ENCODE results near the gene CD40. TPM values are rescaled to one million over a fixed set of nuclear protein-coding genes. Genes with fewer than 3 reads are reported as not detected.

CD40 gene
- total and polyA plus RNA-seq, 2 of the 4 experiments (the other 2 are of a cell fraction) = 0.36 to 0.92 TPM

DNA sequence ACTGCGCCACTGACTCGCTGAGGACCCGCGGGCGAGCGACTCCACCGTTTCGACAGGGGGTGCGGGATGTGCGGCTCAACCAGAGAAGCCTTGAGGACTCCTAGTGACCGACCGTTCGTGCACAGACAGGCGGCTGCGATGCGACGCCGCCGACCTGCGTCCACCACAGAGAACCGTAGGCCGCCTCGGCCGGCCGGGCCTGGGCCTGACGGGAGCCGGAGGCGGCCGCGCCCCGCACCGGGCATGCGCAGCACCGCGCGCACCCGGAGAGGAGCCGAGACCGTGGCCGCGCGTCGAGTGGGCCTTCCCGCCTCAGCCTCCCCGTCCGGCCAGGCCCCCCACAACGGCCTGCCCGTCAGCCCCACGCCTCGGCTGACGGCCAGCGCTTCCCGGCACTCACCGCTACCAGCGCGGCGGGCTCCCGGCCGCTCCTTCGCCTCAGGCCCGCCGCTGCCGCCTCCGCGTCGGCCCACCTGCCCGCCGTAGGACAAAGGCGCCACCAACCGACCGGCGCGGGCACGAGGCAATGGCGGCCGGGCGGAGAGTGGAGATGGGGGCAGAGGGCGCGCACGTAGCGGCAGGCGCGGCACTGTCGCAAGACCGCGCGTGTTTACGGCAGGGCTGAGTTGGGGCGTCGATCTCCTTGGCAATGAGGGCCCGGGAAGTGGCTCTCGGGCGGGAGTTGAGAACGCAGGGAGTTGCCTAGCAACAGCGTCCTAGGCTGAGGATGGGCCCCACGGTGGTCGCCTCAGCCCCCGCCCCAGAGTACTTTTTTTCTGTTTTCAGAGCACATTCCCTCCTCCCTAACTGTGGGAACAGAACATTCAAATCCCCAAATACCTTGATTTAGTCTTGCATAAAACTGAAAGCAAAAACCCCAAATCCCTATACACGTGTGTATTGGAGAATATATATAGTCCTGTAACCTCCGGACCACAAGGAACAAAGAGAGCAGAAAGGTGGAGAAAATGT is 28.4 kb upstream of the CD40 start, which contains the start of gene NCOA5:
Gene NCOA5, minus strand, starts transcription at position 546 of the 972 bp plus-strand sequence. CDS start 10,538 bp downstream, outside the sequence.
- dilution Hi-C loops (cut with HindIII; ENCODE audit: low sequenced_read_pairs, unreplicated experiment) (no loop called here), in situ Hi-C loops (cut with MboI; ENCODE audit: low sequenced_read_pairs) (no loop called here), intact Hi-C loops (cut with micrococcal nuclease) (loop anchor here (1.0 to 10.0 kb wide), 4 partner anchors 31 to 315 kb away; partner anchors contain the start of gene ZNF335)
- H3K9me3 ChIP-seq (ENCODE audit: control insufficient read depth, insufficient read depth, low read length) = no peaks in the 10 kb centered on the region
- peak within 1 kb of the TSS; percentile 98 for H2AFZ ChIP-seq (replicated peaks; ENCODE audit: low read length, poor library complexity)
- no peak within 1 kb of the TSS for H2BK20ac ChIP-seq (ENCODE audit: low read depth, low read length)
- ChIA-PET POLR2A (ENCODE audit: unreplicated experiment) (no interaction called here), CTCF (no interaction called here)
- peak within 1 kb of the TSS; percentile 55; the same call in 1 of the 2 replicates for H3K56ac ChIP-seq (ENCODE audit: extremely low read depth, insufficient read depth, low read length)
- DNase-seq = peak; percentile 95
- peak within 1 kb of the TSS; percentile 98 for H3K9ac ChIP-seq (ENCODE audit: low read depth, low read length)
- H3K79me1 ChIP-seq (ENCODE audit: low read depth in 1 of 2, low read length in 2 of 2) = peaks cover 14 to 38% of the 10 kb centered on the region in 2 experiments
- peak within 1 kb of the TSS; percentile 90 to 93 for H4K8ac ChIP-seq (ENCODE audit: low read depth in 2 of 2, low read length in 2 of 2)
- H2BK15ac ChIP-seq (ENCODE audit: low read depth, low read length) = no peak within 1 kb of the TSS
- H2AK9ac ChIP-seq (replicated peaks; ENCODE audit: low read depth, low read length, poor library complexity) = peak within 1 kb of the TSS; percentile 77
- H3K14ac ChIP-seq (replicated peaks; ENCODE audit: low read depth, low read length) = peak within 1 kb of the TSS; percentile 99
- peak within 1 kb of the TSS; percentile 97 for H3K4me2 ChIP-seq (ENCODE audit: low read depth, low read length)
- peaks cover 7% of the 10 kb centered on the region; the same call in 1 of the 2 replicates for H3K9me1 ChIP-seq (ENCODE audit: insufficient read depth, low read length)
- H3K4me1 ChIP-seq (ENCODE audit: control insufficient read depth, insufficient read depth, low read length) = peaks cover 7% of the 10 kb centered on the region
- H3K4me3 ChIP-seq (ENCODE audit: insufficient read depth, low read depth, low read length) = peak within 1 kb of the TSS; percentile 91
- H4K91ac ChIP-seq (ENCODE audit: insufficient read depth, low read depth, low read length) = peak within 1 kb of the TSS; percentile 87; the same call in 1 of the 2 replicates
- H3K18ac ChIP-seq (ENCODE audit: low read depth, low read length) = peak within 1 kb of the TSS; percentile 90
- H2AK5ac ChIP-seq (ENCODE audit: low read depth, low read length) = 0 out of 2 replicates have a peak within 1 kb of the TSS, but pooled peaks have one; percentile 61
- BruUV-seq (replicated peaks) = no TSS peak
- H2BK5ac ChIP-seq (ENCODE audit: low read depth, low read length, poor library complexity, severe bottlenecking) = peak within 1 kb of the TSS; percentile 98
- 0 out of 2 replicates have a peak, but pooled peaks have one; percentile 25 for TF ChIP-seq BHLHE40 (IDR thresholded peaks at IDR 0.05; ENCODE audit: low read depth, low read length)
- peak; percentile 64; the same call in 1 of the 2 replicates for TF ChIP-seq MXI1 (IDR thresholded peaks at IDR 0.05; ENCODE audit: borderline replicate concordance, low read depth, low read length)
- TF ChIP-seq, protein P1, sequence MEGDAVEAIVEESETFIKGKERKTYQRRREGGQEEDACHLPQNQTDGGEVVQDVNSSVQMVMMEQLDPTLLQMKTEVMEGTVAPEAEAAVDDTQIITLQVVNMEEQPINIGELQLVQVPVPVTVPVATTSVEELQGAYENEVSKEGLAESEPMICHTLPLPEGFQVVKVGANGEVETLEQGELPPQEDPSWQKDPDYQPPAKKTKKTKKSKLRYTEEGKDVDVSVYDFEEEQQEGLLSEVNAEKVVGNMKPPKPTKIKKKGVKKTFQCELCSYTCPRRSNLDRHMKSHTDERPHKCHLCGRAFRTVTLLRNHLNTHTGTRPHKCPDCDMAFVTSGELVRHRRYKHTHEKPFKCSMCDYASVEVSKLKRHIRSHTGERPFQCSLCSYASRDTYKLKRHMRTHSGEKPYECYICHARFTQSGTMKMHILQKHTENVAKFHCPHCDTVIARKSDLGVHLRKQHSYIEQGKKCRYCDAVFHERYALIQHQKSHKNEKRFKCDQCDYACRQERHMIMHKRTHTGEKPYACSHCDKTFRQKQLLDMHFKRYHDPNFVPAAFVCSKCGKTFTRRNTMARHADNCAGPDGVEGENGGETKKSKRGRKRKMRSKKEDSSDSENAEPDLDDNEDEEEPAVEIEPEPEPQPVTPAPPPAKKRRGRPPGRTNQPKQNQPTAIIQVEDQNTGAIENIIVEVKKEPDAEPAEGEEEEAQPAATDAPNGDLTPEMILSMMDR (conservative IDR thresholded peaks at IDR 0.05; ENCODE audit: low read depth, low read length) = peak; percentile 44
- TF ChIP-seq CEBPB (IDR thresholded peaks at IDR 0.05; ENCODE audit: low read depth, low read length) = peak; percentile 87
- TF ChIP-seq, protein P2, sequence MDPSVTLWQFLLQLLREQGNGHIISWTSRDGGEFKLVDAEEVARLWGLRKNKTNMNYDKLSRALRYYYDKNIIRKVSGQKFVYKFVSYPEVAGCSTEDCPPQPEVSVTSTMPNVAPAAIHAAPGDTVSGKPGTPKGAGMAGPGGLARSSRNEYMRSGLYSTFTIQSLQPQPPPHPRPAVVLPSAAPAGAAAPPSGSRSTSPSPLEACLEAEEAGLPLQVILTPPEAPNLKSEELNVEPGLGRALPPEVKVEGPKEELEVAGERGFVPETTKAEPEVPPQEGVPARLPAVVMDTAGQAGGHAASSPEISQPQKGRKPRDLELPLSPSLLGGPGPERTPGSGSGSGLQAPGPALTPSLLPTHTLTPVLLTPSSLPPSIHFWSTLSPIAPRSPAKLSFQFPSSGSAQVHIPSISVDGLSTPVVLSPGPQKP (IDR thresholded peaks at IDR 0.05; ENCODE audit: borderline replicate concordance, low read depth, low read length) = no peak
- no peak for TF ChIP-seq MAFK (IDR thresholded peaks at IDR 0.05; ENCODE audit: low read depth, low read length)
- no peak for TF ChIP-seq FOS (IDR thresholded peaks at IDR 0.05; ENCODE audit: low read depth, low read length)
- TF ChIP-seq MAZ (IDR thresholded peaks at IDR 0.05; ENCODE audit: borderline replicate concordance, low read depth, low read length) = peak; percentile 96; the same call in 1 of the 2 replicates
- 0 out of 2 replicates have a peak, but pooled peaks have one; percentile 69 for TF ChIP-seq CHD1 (IDR thresholded peaks at IDR 0.05; ENCODE audit: low read depth, low read length)
- TF ChIP-seq, protein P3, sequence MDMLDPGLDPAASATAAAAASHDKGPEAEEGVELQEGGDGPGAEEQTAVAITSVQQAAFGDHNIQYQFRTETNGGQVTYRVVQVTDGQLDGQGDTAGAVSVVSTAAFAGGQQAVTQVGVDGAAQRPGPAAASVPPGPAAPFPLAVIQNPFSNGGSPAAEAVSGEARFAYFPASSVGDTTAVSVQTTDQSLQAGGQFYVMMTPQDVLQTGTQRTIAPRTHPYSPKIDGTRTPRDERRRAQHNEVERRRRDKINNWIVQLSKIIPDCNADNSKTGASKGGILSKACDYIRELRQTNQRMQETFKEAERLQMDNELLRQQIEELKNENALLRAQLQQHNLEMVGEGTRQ (IDR thresholded peaks at IDR 0.05; ENCODE audit: low read depth, low read length) = 0 out of 2 replicates have a peak, but pooled peaks have one; percentile 30
- no peak for TF ChIP-seq RFX5 (IDR thresholded peaks at IDR 0.05; ENCODE audit: low read depth, low read length)
- TF ChIP-seq POLR2A (IDR thresholded peaks at IDR 0.05; ENCODE audit: low read depth, low read length) = peak; percentile 94
- H2BK120ac ChIP-seq (ENCODE audit: low read depth, low read length) = peak within 1 kb of the TSS; percentile 59; the same call in 1 of the 2 replicates
- ATAC-seq (ENCODE audit: low read depth) = peak; percentile 94
- H4K20me1 ChIP-seq (ENCODE audit: insufficient read depth, low read length) = peaks cover 47% of the 10 kb centered on the region
- peak within 1 kb of the TSS; percentile 93 for H3K23ac ChIP-seq (ENCODE audit: low read depth, low read length)
- H3K27ac ChIP-seq (ENCODE audit: insufficient read depth, low read length) = peak within 1 kb of the TSS; percentile 97
- WGBS, 2 experiments (ENCODE audit: extremely low coverage in 2 of 2, insufficient read length in 1 of 2) = 0% methylated on average over 34 of the region's 100 CpGs; no CpG with 5 or more reads in 1 of the 2 experiments
- H3K4ac ChIP-seq (ENCODE audit: low read depth, low read length) = peak within 1 kb of the TSS; percentile 87
- H3K36me3 ChIP-seq (ENCODE audit: control insufficient read depth, insufficient read depth, low read length) = no peaks in the 10 kb centered on the region
- peak within 1 kb of the TSS; percentile 81 for H4K5ac ChIP-seq (ENCODE audit: low read depth, low read length)
- no peaks in the 10 kb centered on the region for H3K27me3 ChIP-seq (ENCODE audit: control insufficient read depth, insufficient read depth, low read length)

All from IMR-90 (cell line).